CD4-positive, CD25-positive, alpha-beta regulatory T cell (primary cell): Measurements from ENCODE around the gene ADAP2. TPM values are rescaled to one million over a fixed set of nuclear protein-coding genes. Genes with fewer than 3 reads are reported as not detected.

Experiments
- ATAC-seq, 2 donors: fragments of 150-1000 bp; cut with Tn5 transposase; one replicate each; pipeline ENCODE4 v1.10.0; 2021; ENCODE audit warnings: low read depth in 2 of 2, moderate number of reproducible peaks in 2 of 2, moderate library complexity in 1 of 2
- DNase-seq, 3 donors: peaks; one replicate each; pipeline versions ENCODE4 v3.0.0 to v3.0.0-alpha.2; 2012 to 2022; ENCODE audit warnings: mixed read lengths in 1 of 3
- H3K27ac ChIP-seq: one replicate; pipeline ENCODE4 v1.7.0; 2013; ENCODE audit warnings: mild to moderate bottlenecking, low read length; ENCODE audit not compliant: insufficient read depth, poor library complexity, severe bottlenecking
- H3K27me3 ChIP-seq: one replicate; pipeline ENCODE4 v1.7.0; 2013; ENCODE audit warnings: low read length; ENCODE audit not compliant: control insufficient read depth, insufficient read depth
- H3K36me3 ChIP-seq: one replicate; pipeline ENCODE4 v1.7.0; 2013; ENCODE audit warnings: mild to moderate bottlenecking, low read length, moderate library complexity; ENCODE audit not compliant: control insufficient read depth, insufficient read depth
- H3K4me1 ChIP-seq: 2 replicates; pipeline ENCODE4 v1.7.0; 2013; ENCODE audit warnings: mild to moderate bottlenecking, low read length; ENCODE audit not compliant: insufficient read depth, control insufficient read depth, poor library complexity, severe bottlenecking
- H3K4me3 ChIP-seq: one replicate; pipeline ENCODE4 v1.7.0; 2013; ENCODE audit warnings: low read depth, mild to moderate bottlenecking, low read length, moderate library complexity
- H3K9me3 ChIP-seq, 2 experiments: 1 replicate in 1 of 2; 2 replicates in 1 of 2; pipeline ENCODE4 v1.7.0; 2013; ENCODE audit warnings: low read length in 2 of 2, mild to moderate bottlenecking in 1 of 2, moderate library complexity in 1 of 2; ENCODE audit not compliant: control insufficient read depth in 2 of 2
- H3K27ac Mint-ChIP-seq, 3 donors: one replicate each; pipeline ENCODE4 v1.8.0; 2020 to 2022; ENCODE audit warnings: mild to moderate bottlenecking in 3 of 3, mixed read lengths in 3 of 3, moderate library complexity in 2 of 3
- H3K27me3 Mint-ChIP-seq: one replicate; pipeline ENCODE4 v1.8.0; 2022; ENCODE audit warnings: mild to moderate bottlenecking, mixed read lengths
- H3K36me3 Mint-ChIP-seq: one replicate; pipeline ENCODE4 v1.8.0; 2020; ENCODE audit warnings: mixed read lengths
- H3K4me1 Mint-ChIP-seq, 4 donors: one replicate each; pipeline ENCODE4 v1.8.0; 2020 to 2022; ENCODE audit warnings: mixed read lengths in 4 of 4, mild to moderate bottlenecking in 1 of 4
- H3K4me3 Mint-ChIP-seq, 4 donors: one replicate each; pipeline ENCODE4 v1.8.0; 2020 to 2022; ENCODE audit warnings: mild to moderate bottlenecking in 4 of 4, mixed read lengths in 4 of 4, moderate library complexity in 3 of 4
- H3K9me3 Mint-ChIP-seq, 7 donors: one replicate each; pipeline ENCODE4 v1.8.0; 2020 to 2022; ENCODE audit warnings: mixed read lengths in 7 of 7, mild to moderate bottlenecking in 3 of 7, moderate library complexity in 2 of 7
- polyA plus RNA-seq, 4 donors: library from polyadenylated mRNA; unstranded; fragments of 300-500 nt; fragmentation: Illumina TruSeq; gene quantifications; one replicate each; pipeline ENCODE4 v1.2.3, GENCODE V29; 2021
- total RNA-seq: library from RNA; stranded (reverse); gene quantifications from one replicate; pipeline ENCODE4 v1.2.3, GENCODE V29; 2022

ADAP2 gene, protein sequence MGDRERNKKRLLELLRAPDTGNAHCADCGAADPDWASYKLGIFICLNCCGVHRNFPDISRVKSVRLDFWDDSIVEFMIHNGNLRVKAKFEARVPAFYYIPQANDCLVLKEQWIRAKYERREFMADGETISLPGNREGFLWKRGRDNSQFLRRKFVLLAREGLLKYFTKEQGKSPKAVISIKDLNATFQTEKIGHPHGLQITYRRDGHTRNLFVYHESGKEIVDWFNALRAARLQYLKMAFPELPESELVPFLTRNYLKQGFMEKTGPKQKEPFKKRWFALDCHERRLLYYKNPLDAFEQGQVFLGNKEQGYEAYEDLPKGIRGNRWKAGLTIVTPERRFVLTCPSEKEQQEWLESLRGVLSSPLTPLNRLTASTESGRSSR
- total RNA-seq (2.6 TPM), polyA plus RNA-seq (not detected)

DNA sequence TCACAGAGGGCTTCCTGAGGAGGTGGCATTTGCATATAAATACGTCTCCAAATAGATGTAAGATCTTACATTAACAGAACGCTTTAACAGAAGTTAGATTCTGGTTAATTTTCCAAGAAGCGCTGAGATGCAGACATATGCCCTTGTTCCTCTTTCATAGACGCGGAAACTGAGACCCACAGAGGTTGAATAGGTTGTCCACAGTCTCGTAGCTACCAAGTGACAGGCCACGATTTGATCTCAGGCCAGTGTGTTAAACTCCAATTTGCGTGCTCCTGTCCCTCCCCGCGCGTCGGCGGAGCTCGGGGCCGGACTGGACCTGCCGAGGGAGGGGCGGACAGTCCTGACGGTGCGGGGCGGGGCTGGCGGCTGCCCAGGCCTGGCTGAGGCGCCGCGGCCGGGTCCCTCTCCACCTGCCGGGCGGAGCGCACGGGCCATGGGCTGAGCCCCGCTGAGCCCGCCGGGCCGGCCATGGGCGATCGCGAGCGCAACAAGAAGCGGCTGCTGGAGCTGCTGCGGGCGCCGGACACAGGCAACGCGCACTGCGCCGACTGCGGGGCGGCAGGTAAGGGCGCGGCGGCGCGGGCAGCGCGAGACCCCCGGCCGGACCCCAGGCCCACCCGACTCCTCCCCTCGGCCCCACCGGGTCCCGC lies at the start of gene ADAP2:
TSS of gene ADAP2 (plus strand) at position 402 of the 653 bp plus-strand sequence. CDS start at position 472, 70 bp downstream.
- Histone ChIP-seq H3K4me3 (no peak within 1 kb of the TSS), H3K4me1 (peaks cover 15% of the 10 kb centered on the region), H3K9me3 (no peaks in the 10 kb centered on the region), H3K36me3 (no peaks in the 10 kb centered on the region), H3K27ac (no peak within 1 kb of the TSS), H3K27me3 (peaks cover 17% of the 10 kb centered on the region)
- Mint-ChIP-seq H3K4me3 (peak within 1 kb of the TSS; percentile 10 to 87 (median 46)), H3K36me3 (peaks cover 3% of the 10 kb centered on the region), H3K9me3 (peaks cover 0 to 4% (median 0%) of the 10 kb centered on the region in 7 donors), H3K4me1 (peaks cover 0 to 17% (median 10%) of the 10 kb centered on the region in 4 donors), H3K27me3 (peaks cover 82% of the 10 kb centered on the region), H3K27ac (peak within 1 kb of the TSS; percentile 26 to 62 (median 33))
- no peak for ATAC-seq
- DNase-seq, result no peak

DNA sequence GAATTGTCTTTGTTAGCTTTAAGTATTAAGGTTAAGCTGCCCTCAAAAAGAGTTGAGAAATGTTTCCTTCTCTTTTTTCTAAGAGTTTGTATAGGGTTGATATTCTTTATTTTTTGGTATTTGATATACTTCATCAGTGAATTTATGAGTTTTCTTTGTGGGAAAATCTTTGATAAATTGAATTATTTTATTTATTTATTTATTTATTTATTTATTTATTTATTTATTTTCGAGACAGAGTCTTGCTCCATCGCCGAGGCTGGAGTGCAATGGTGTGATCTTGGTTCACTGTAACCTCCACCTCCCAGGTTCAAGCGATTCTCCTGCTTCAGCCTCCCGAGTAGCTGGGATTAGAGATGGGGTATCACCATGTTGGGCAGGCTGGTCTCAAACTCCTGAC lies 35.6 kb upstream of the ADAP2 start:
- Mint-ChIP-seq H3K36me3 (no peaks in the 10 kb centered on the region), H3K27ac (no peak overlapping the region), H3K27me3 (no peaks in the 10 kb centered on the region), H3K4me1 (peaks cover 0 to 5% (median 0%) of the 10 kb centered on the region in 4 donors), H3K4me3 (no peak overlapping the region), H3K9me3 (no peaks in the 10 kb centered on the region)
- Histone ChIP-seq H3K9me3 (no peaks in the 10 kb centered on the region), H3K4me1 (no peaks in the 10 kb centered on the region), H3K4me3 (no peak overlapping the region), H3K27ac (no peak overlapping the region), H3K36me3 (no peaks in the 10 kb centered on the region), H3K27me3 (no peaks in the 10 kb centered on the region)
- DNase-seq, result no peak
- ATAC-seq, result no peak

DNA sequence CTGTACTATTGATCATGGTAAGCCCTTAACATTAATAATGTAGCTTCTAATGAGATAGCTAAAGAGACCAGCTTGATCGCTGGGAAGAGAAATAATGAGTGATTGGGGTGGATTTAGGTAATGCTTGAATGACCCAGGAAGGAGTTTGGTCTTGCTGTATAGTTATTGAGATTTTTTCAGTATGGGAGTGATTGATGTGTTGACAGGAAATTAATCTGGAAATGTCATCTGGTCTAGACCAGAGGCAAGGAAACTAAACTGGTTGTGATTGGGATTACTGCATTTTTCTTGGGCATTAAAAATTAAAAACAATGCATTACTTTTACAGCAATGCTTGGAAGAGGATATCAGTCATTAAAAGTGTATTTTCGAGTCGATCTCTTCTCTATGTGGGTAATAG lies 27.5 kb upstream of the ADAP2 start:
- Histone ChIP-seq H3K27me3 (no peaks in the 10 kb centered on the region), H3K4me1 (no peaks in the 10 kb centered on the region), H3K36me3 (peaks cover 25% of the 10 kb centered on the region), H3K27ac (no peak overlapping the region), H3K4me3 (no peak overlapping the region), H3K9me3 (no peaks in the 10 kb centered on the region)
- Mint-ChIP-seq H3K27me3 (no peaks in the 10 kb centered on the region), H3K4me3 (no peak overlapping the region), H3K9me3 (no peaks in the 10 kb centered on the region), H3K4me1 (peaks cover 0 to 16% (median 5%) of the 10 kb centered on the region in 4 donors), H3K36me3 (peaks cover 7% of the 10 kb centered on the region), H3K27ac (peak overlapping the region in 2 of 3 donors; percentile 9 to 67)
- no peak for ATAC-seq
- no peak for DNase-seq

GRCh38 chr17:30897311-30897710 lies 24.4 kb upstream of the ADAP2 start:
- Mint-ChIP-seq H3K36me3 (peaks cover 16% of the 10 kb centered on the region), H3K4me3 (no peak overlapping the region), H3K9me3 (no peaks in the 10 kb centered on the region), H3K4me1 (peaks cover 11 to 31% (median 19%) of the 10 kb centered on the region in 4 donors), H3K27me3 (no peaks in the 10 kb centered on the region), H3K27ac (no peak overlapping the region)
- Histone ChIP-seq H3K27me3 (no peaks in the 10 kb centered on the region), H3K36me3 (peaks cover 50% of the 10 kb centered on the region), H3K27ac (no peak overlapping the region), H3K9me3 (no peaks in the 10 kb centered on the region), H3K4me1 (peaks cover 3% of the 10 kb centered on the region), H3K4me3 (no peak overlapping the region)
- DNase-seq (no peak), ATAC-seq (no peak)

- Histone ChIP-seq H3K4me3 (peak overlapping the region; percentile 95), H3K27ac (peak overlapping the region; percentile 78), H3K4me1 (peaks cover 24% of the 10 kb centered on the region), H3K9me3 (no peaks in the 10 kb centered on the region), H3K36me3 (peaks cover 22% of the 10 kb centered on the region), H3K27me3 (no peaks in the 10 kb centered on the region)
- Mint-ChIP-seq H3K4me3 (peak overlapping the region; percentile 86 to 96 (median 92)), H3K9me3 (no peaks in the 10 kb centered on the region), H3K27ac (peak overlapping the region; percentile 91 to 99 (median 97)), H3K36me3 (peaks cover 11% of the 10 kb centered on the region), H3K4me1 (peaks cover 25 to 71% (median 48%) of the 10 kb centered on the region in 4 donors), H3K27me3 (no peaks in the 10 kb centered on the region)
- peak in 1 of 3 donors; percentile 37 for DNase-seq
- ATAC-seq, result peak in 1 of 2 donors; percentile 8
These were observed 16.0 kb upstream of the ADAP2 start for GRCh38 chr17:30905742-30906100.

- Histone ChIP-seq H3K4me1 (peaks cover 24% of the 10 kb centered on the region), H3K36me3 (peaks cover 18% of the 10 kb centered on the region), H3K27me3 (no peaks in the 10 kb centered on the region), H3K27ac (peak within 1 kb of the TSS; percentile 78), H3K4me3 (peak within 1 kb of the TSS; percentile 95), H3K9me3 (no peaks in the 10 kb centered on the region)
- Mint-ChIP-seq H3K9me3 (no peaks in the 10 kb centered on the region), H3K4me3 (peak within 1 kb of the TSS; percentile 86 to 96 (median 92)), H3K4me1 (peaks cover 23 to 67% (median 47%) of the 10 kb centered on the region in 4 donors), H3K36me3 (peaks cover 11% of the 10 kb centered on the region), H3K27me3 (no peaks in the 10 kb centered on the region), H3K27ac (peak within 1 kb of the TSS; percentile 91 to 99 (median 97))
- ATAC-seq (peak; percentile 97 to 98), DNase-seq (peak; percentile 74 to 95 (median 85))
These were observed 15.4 kb upstream of the ADAP2 start, which contains the start of gene TEFM for GRCh38 chr17:30906101-30906911. Gene TEFM (minus strand): TSS chr17:30906238. CDS start chr17:30906198, 40 bp downstream.

DNA sequence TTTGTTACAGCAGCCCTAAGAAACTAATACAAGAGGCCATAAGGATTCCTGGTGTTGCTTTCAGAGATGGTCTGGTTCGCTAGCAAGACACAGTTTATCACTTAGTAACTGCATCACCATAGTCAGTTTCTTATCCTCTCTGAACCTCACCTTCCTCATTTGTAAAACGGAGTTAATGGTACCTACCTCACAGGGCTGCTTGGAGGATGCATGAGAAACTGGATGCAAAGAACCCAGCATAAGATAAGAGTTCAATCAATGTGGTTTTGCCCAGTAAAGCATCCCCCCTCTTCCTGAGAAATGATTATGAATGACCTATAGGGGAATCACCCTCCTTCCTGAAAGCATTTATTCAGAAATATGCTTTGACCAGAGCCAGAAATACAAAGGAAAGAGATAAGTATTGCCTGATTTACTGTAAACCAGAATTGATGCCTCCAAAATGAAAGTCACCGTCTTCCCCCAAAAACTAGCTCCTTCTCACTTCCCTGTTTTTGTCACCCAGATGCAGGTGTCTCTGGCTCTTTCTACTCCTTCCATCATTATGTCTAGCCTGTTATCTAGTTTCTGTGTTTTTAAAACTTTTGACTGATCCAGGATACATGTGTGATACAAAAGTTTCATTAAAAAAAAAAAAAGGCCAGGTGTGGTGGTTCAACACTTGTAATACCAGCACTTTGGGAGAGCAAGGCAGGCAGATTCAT lies 12.9 kb upstream of the ADAP2 start:
- Mint-ChIP-seq H3K4me3 (peak overlapping the region in 2 of 4 donors; percentile 51 to 80), H3K4me1 (peaks cover 14 to 49% (median 31%) of the 10 kb centered on the region in 4 donors), H3K27ac (peak overlapping the region in 1 of 3 donors; percentile 38), H3K27me3 (no peaks in the 10 kb centered on the region), H3K9me3 (no peaks in the 10 kb centered on the region), H3K36me3 (peaks cover 2% of the 10 kb centered on the region)
- Histone ChIP-seq H3K4me1 (peaks cover 20% of the 10 kb centered on the region), H3K27me3 (no peaks in the 10 kb centered on the region), H3K9me3 (no peaks in the 10 kb centered on the region), H3K4me3 (no peak overlapping the region), H3K36me3 (peaks cover under 1% of the 10 kb centered on the region), H3K27ac (no peak overlapping the region)
- DNase-seq, result no peak
- no peak for ATAC-seq
